Neutrophil (primary cell): ENCODE results near the gene PANK2.
A peak's percentile ranks its signal among the peaks of the same experiment; 100 is the strongest.

Experiments
- H3K27ac ChIP-seq: fragments of 200-600 bp; sonication (generic); 2 replicates; pipeline ENCODE4 v1.5.1; 2016; ENCODE audit warnings: mild to moderate bottlenecking, moderate library complexity
- H3K27me3 ChIP-seq: fragments of 200-600 bp; sonication (generic); 2 replicates; pipeline ENCODE4 v1.6.0; 2016; ENCODE audit warnings: mild to moderate bottlenecking
- H3K36me3 ChIP-seq: fragments of 200-600 bp; sonication (generic); 2 replicates; pipeline ENCODE4 v1.5.1; 2017
- H3K4me1 ChIP-seq, 2 experiments: fragments of 200-600 bp in 1 of 2; sonication (generic) in 1 of 2; 1 replicate in 1 of 2; 2 replicates in 1 of 2; pipeline versions ENCODE4 v1.5.1 to v1.6.1; 2013 to 2016; ENCODE audit warnings: low read depth in 1 of 2, low read length in 1 of 2, mild to moderate bottlenecking in 1 of 2, moderate library complexity in 1 of 2; ENCODE audit not compliant: control insufficient read depth in 1 of 2, insufficient read depth in 1 of 2
- H3K4me3 ChIP-seq, 2 experiments: fragments of 200-600 bp in 1 of 2; sonication (generic) in 1 of 2; 1 replicate in 1 of 2; 2 replicates in 1 of 2; pipeline ENCODE4 v1.5.1; 2013 to 2016; ENCODE audit warnings: low read depth in 1 of 2, low read length in 1 of 2, mild to moderate bottlenecking in 1 of 2, moderate library complexity in 1 of 2
- H3K9me3 ChIP-seq: fragments of 200-600 bp; sonication (generic); 2 replicates; pipeline ENCODE4 v1.5.1; 2016
- CTCF ChIP-seq: fragments of 200-600 bp; sonication (generic); IDR thresholded peaks from 2 replicates; pipeline ENCODE4 v1.5.1; 2016; ENCODE audit warnings: antibody characterized with exemption

The PANK2 gene

GRCh38 chr20:3871550-3872265, 17.5 kb upstream of the PANK2 start:
- no peak overlapping the region for H3K27ac ChIP-seq

GRCh38 chr20:3873507-3873906, 15.7 kb upstream of the PANK2 start:
- Histone ChIP-seq H3K4me3 (no peak overlapping the region), H3K36me3 (peaks cover 53% of the 10 kb centered on the region), H3K27ac (no peak overlapping the region), H3K9me3 (no peaks in the 10 kb centered on the region), H3K4me1 (peaks cover 5 to 13% of the 10 kb centered on the region in 2 experiments), H3K27me3 (no peaks in the 10 kb centered on the region)
- TF ChIP-seq CTCF, result no peak

More at GRCh38 chr20:3871550-3872265, 17.5 kb upstream of the PANK2 start:
- no peak for TF ChIP-seq CTCF
- Histone ChIP-seq H3K36me3 (peaks cover 69% of the 10 kb centered on the region), H3K4me3 (no peak overlapping the region), H3K27me3 (no peaks in the 10 kb centered on the region), H3K4me1 (peaks cover 0 to 7% of the 10 kb centered on the region in 2 experiments), H3K9me3 (no peaks in the 10 kb centered on the region)

- Histone ChIP-seq H3K36me3 (peaks cover 49% of the 10 kb centered on the region), H3K27me3 (no peaks in the 10 kb centered on the region), H3K27ac (peak overlapping the region; percentile 8), H3K9me3 (no peaks in the 10 kb centered on the region), H3K4me3 (no peak overlapping the region), H3K4me1 (peaks cover 13 to 21% of the 10 kb centered on the region in 2 experiments)
- TF ChIP-seq CTCF, result no peak
These were observed 14.9 kb upstream of the PANK2 start for GRCh38 chr20:3874194-3874844.

- Histone ChIP-seq H3K27me3 (no peaks in the 10 kb centered on the region), H3K36me3 (peaks cover 40% of the 10 kb centered on the region), H3K27ac (peak overlapping the region; percentile 17), H3K4me3 (no peak overlapping the region), H3K4me1 (peaks cover 18 to 28% of the 10 kb centered on the region in 2 experiments), H3K9me3 (no peaks in the 10 kb centered on the region)
- TF ChIP-seq CTCF, result no peak
These were observed 13.7 kb upstream of the PANK2 start for GRCh38 chr20:3875378-3875974.

- no peaks in the 10 kb centered on the region for H3K9me3 ChIP-seq
- H3K27me3 ChIP-seq, result no peaks in the 10 kb centered on the region
- H3K36me3 ChIP-seq, result peaks cover 38% of the 10 kb centered on the region
- no peak overlapping the region for H3K27ac ChIP-seq
- H3K4me1 ChIP-seq, result peaks cover 18 to 28% of the 10 kb centered on the region in 2 experiments
- no peak overlapping the region for H3K4me3 ChIP-seq
- TF ChIP-seq CTCF, result no peak
These were observed 13.2 kb upstream of the PANK2 start for GRCh38 chr20:3876000-3876399.
